Measurements from ENCODE around the gene AFF3.
"Not testable (repeated sequence)": the region's sequence is repeated elsewhere in the genome, so short reads cannot be mapped to it uniquely, and the experiment has no call there.

The AFF3 gene

DNA sequence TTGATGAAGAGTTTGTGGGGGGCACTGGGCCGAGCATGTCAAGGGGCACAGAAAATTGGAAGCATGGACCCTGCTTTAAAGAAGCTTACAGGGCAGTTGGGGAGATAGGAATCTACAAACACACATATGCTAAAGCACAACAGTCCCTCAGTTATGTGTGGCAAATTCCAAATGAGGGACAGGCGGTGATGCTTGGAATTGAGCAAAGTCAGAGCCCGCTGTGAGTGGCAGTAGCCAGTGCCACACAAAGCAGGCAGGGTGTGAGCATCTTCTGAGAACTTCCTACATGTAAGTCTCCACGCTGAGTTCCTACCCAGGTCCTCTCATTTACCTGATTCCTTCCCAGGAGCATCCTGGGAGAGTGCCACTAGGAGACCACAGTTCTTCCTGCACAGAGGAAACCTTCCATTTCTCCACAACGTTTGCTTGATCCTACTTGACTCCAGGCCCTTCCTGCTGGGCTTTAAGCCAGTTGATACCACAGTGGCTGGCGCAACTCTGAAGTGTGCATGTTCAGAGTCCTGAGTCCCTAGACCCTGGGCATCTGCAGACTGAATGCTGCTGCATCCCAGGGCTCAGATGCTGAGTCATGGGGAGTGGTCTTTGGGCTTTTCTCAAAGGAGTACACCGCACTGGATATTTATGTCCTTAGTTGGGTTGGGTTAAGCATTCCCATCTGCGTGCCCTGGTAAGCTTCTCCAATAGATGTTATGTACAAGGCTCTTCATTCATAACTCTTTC lies 365.3 kb downstream of the AFF3 start:
- no peak for DNase-seq

DNA sequence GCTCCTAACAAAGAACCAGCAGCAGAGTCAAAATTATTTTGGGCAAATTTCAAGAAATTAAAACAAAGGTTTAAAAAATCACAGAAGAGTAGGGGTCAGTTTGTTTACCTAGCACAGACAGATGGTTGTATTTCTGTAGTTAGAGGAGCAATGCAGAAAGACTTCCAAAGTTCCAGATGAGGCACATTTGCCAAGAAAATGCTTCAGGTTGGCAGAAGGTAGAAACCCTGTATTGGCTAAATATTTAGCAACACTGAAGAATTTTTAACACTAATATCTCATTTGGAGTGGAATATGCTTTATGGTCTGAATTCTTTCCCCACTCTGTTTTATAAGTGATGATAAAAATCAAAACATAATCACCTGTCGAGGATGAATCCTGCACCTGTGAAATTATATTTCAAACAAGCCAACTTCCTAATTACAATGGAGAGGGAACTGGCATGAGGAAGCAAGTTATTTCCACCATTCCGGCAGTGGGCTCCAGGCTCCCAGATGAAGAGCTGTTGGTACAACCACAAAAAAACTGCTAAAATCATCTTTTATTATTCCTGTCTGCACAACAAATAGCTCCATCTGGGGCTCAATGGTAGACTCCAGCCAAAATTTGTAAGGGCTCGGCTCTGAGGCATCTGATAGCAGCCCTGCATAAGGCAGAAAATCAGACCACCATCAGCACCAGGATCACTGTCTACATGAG lies 366.0 kb downstream of the AFF3 start:
- DNase-seq = no peak

DNA sequence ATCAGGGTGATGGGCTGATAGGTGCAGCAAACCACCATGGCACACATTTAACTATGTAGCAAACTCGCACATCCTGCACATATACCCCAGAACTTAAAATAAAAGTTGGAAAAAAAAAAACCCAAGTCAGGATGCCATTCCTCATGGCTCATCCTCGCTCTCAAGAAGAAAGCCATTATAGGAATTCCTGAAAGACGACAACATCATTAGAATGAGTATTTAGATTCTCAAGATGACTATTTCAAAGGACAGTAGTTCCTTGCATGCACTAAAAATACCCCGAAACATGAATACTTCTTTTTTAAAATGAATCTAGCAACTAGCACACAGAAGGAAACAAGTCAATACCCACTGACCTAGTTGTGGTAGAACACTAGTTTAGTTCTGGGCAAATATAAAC lies 366.8 kb downstream of the AFF3 start:
- no peak for DNase-seq

DNA sequence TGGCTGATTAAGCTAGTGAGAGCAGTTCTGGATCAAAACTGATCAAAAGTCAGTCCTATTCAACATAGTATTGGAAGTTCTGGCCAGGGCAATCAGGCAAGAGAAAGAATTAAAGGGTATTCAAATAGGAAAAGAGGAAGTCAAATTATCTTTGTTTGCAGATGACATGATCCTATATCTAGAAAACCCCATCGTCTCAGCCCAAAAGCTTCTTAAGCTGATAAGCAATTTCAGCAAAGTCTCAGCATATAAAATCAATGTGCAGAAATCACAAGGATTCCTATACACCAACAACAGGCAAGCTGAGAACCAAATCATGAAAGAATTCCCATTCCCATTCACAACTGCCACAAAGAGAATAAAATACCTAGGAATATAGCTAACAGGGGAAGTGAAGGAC lies 368.7 kb downstream of the AFF3 start:
- not testable (repeated sequence) for DNase-seq

DNA sequence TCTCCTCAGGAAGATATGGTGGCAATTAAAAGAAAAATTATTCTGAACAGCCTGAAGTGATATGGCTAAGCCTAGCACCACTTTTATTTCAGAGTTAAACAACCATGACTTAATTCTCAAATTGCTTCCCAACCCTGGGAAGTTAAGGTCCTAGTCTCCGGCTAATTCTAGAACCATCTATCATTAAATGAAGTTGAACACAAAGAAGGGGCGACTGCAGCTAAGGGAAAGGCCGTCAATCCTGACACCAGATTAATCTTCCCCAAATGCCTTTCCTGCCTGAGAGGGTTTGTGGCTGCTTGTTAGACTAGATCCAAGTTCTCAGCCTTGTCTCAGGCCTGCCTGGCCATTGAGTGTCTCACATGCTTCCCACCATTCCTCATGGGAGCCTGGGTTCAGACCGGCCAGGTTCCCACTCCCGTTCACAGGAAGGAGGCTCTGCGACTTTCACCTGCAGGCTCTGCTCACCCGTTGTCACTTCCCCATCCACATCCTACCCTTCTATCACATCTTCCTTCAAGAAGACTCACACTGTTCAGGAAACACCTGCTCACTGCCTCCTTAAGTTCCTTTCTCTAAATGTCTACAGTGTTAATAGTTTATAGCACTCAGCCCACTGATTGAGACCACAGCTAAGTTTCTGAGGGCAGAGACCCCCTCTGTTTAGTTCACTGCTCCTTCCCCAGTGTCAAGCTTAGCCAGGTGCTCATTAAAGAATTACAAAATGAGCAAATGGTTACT lies 369.6 kb downstream of the AFF3 start:
- DNase-seq = no peak

DNA sequence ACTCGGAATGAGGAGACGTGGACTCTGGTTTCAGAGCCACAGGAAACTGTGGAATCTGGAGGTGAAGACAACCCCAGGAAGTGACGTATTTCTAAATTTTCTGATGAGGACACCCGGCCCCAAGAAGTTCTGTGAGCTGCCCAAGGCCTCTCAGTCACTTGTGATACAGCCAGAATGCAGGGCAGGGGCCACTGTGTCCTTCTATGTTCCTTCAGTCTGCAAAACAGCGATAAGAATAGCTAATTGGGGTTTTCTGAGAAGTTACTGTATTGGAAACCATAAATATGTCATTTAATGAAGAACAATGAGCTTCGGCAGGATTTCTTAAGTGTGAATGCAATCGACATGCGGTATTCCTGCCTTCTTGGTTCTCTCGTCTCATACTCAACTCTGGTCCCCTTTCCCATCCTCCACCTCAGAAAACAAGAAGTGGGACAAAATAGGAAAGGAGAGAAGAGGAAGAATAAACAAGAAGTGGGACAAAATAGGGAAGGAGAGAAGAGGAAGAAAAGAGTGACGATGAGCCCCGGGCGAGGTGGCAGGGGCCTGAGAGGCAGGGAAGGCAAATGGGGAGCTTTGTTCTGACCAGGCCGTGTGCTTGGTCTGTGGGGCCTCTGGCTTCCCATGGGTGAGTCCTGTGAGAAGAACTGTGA lies 370.6 kb downstream of the AFF3 start:
- DNase-seq = no peak

- no peak for DNase-seq
These were observed 371.5 kb downstream of the AFF3 start for GRCh38 chr2:99770876-99771275.

DNA sequence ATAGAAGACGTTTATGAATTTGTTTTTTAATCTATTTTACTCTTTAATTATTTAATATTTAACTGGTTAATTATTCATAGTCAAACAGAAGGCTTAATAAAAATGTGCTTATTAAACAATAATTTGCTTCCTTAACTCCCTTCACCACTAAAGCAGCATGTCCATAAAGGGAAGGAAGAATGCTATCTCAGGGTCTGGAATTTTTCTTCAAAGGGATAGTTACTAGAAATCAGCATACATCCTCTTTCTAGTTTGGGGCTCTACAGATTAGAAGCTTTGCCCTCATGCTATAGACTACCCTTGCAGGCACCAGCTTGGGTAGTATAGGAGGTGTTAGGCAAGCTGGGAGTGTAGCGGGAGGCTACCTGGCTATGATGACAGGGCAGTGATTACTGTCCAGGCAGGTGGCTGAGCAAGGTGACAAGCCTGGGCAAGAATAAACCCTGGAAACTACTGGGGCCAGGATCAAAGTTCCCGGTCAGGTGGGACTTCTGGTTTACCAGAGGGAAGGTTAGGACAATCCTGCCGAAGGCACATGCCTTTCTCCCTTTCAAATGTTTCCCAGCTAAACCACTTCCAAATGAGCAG lies 376.6 kb downstream of the AFF3 start:
- DNase-seq = no peak

GRCh38 chr2:99763764-99764163 lies 378.6 kb downstream of the AFF3 start:
- no peak for DNase-seq

GRCh38 chr2:99762714-99763113 lies 379.7 kb downstream of the AFF3 start:
- DNase-seq = no peak

GRCh38 chr2:99757611-99758114 lies 384.7 kb downstream of the AFF3 start:
- no peak for DNase-seq

DNA sequence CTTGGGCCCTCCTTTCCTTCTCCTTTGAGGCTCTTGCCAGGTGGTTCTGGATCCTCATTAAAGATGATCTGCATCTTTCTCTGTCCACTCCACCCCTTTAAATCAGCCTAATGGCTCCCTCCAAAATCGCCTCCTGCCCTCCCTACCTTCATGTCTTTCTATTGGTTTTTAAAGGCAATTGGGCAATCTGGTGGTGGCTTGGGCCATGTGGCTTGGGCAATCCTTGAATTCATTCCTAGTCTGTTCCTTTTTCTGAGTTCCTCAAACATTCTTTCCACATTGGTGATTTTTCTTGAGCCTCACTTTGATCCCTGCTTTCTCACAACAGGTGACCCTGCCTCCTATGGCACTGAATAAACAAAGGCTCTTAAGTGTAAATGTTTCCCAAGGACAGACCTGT lies 386.3 kb downstream of the AFF3 start:
- no peak for DNase-seq

DNA sequence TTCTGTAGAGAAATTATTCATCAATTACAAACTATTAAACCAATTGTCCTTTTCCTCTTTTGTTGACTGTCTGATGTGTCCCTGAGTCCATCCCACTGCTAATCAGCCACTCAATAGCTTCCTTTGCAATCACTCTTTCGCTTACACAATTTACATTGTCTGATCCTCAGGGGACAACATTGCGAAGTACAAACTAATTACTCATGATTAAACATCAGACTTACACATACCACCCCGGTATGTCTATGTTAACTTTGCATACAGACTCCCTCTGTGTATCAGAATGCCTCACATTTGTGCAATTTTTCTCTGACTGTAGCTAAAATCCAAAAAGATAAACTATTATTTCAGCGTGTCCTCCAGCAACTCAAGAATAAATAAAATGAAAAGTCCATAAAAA lies 388.2 kb downstream of the AFF3 start:
- no peak for DNase-seq

GRCh38 chr2:99753505-99753904 lies 388.9 kb downstream of the AFF3 start:
- DNase-seq = no peak

- no peak for DNase-seq
These were observed 394.0 kb downstream of the AFF3 start for GRCh38 chr2:99748344-99748743.

DNA sequence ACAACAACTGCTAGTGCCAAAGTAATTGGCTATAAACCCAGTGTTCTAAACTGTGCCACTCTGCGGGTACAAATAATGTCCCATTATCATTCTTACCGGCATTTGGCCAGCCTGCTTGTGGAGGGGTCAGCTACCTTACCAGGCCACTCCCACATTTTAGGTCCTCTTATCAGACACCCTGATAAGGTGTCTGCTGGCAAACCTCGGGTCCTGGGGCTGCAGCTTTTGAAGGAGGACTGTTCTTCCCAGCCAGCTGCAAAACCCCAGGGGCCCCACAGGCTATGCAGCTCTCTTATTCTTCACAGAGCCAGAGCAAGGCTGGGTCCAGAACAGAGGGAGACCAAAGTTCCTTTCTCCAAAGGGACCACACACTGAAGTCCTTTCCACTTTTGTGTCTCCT lies 394.5 kb downstream of the AFF3 start:
- DNase-seq = no peak

DNA sequence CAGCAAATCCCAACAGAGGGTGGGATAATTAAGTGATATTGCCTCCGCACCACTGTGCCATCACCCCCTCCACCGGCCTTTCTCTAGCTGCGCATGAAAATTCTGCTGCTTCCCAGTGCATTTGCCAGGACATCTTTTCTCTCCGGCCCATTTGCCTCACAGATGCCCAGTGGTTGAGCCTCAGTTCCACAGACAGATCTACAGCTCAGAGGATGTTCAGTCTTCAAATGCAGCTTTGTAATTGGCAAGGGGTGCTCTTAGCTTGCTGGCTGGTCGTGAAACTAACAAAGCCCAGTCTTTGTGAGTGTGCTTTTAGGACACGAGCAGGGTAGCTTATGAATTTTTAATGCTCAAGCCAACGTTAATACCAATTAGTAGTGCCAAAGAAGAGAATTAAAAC lies 399.2 kb downstream of the AFF3 start:
- DNase-seq = no peak

GRCh38 chr2:99737537-99737936 lies 404.9 kb downstream of the AFF3 start:
- DNase-seq = no peak

- DNase-seq = no peak
These were observed 406.6 kb downstream of the AFF3 start for GRCh38 chr2:99735753-99736152.

GRCh38 chr2:99735314-99735713 lies 407.1 kb downstream of the AFF3 start:
- not testable (repeated sequence) for DNase-seq

DNA sequence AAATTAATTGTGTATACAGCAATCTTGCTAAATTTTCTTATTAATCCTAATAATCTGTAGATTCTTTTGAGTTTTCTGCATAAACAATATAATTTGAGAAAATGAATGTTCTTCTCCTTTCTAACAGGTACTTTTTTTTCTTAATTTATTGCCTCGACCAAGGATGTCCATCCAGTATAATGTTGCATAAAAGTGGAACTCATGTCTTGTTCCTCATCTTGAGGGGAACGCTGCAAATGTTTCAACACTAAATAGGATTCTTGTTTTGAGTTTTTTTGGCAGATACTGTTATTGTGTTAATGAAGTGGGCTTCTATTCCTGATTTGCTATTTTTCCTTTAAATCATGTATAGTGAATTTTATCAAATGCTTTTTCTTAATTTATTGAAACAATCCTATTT lies 408.2 kb downstream of the AFF3 start:
- no peak for DNase-seq

DNA sequence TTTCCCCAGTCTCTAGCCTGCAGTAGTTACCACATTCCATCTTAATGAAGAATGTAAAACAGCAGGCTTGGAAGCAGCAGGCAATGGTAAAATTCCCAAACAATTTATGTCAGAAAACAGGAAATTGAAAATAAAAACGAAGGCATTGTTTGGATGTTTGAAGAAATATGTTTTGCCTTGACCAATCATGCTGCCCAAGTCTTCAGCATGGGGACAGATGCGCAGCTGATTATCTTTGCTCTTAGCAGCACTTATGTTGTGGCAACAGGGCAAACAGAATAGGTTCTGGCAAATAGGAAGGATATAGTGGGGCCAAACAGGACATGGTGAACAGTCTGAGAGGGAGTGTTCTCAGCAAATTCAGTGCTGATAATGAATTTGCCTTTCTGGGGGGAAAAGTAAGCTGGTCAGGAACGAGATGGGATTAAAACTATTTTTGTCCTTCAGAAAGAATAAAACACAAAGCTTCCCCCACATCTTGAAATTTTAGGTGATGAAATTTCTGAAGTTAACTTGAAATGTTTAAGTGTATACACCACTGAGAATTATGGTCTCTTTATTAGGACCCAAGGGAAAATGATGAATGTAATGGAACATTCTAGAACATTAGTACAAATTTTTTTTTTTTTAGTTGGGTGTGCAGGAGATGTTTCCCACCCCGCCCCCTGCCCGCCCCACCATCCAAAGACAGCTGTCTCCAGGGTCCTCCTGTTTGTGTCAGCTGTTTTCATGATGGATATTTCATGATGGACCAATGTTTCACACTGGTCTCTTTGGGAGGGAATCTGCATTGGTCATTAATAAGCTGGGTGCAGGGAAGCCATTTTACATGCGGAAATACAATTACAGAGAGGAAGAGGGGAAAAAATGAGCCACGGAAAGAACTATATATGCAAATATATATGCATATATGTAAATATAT lies 413.0 kb downstream of the AFF3 start:
- peak; percentile 47 for DNase-seq
